GM21528 (cell line): ENCODE measurements around the gene CMYA5.
"Not testable (repeated sequence)": the region's sequence is repeated elsewhere in the genome, so short reads cannot be mapped to it uniquely, and the experiment has no call there.

Experiments used
- ATAC-seq: cut with Tn5 transposase; IDR thresholded peaks from one replicate; pipeline ENCODE4 v1.9.1; 2021; ENCODE audit warnings: mild to moderate bottlenecking, moderate library complexity; ENCODE audit not compliant: unreplicated experiment, low FRiP score

The CMYA5 gene

DNA sequence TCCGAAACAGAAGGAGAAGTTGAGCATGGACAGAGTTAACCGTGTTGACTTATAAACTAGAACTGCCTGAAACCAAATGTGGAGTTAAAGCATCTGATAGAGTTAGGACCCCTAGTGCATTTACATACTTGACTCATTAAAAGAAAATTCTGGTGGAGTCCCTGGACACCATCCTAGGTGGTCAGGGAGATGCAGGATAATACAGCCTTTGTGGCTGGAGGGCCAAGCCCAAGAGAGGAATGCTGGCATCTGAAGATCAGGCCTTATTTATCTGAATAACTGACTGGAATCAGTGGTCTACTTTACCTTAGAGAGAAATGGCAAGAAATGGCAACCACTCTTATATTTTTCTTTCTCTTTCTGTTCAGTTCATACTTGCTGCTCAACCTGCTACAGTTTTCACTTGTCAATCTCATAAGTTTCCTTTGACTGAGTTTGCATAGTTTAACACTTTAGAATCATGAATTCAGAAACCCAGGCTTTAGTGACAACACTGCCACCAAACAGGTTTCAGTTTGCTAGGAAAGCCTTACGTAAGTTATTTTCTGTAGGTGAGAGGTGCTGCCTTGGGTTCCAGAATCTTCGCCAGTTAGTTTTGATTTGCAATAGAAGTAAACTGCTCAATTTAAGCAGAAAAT is 10.2 kb downstream of the CMYA5 start:
- peak; percentile 72 for ATAC-seq

- no peak for ATAC-seq
Measured at GRCh38 chr5:79702606-79703380, 13.2 kb downstream of the CMYA5 start.

DNA sequence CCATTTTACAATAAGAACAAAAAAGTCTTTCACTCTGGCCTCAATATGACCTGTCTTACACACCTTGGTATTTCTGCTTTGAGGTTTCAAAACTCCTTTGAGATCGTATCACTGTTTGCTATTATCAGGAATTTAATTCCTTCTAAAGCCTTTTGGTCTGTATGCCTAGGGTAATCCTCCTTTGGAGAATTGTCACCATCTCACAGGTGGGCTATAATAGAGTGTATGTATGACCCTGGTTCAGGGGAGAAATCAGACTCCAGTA is 13.7 kb downstream of the CMYA5 start:
- ATAC-seq = no peak

GRCh38 chr5:79704553-79704952 is 14.9 kb downstream of the CMYA5 start:
- ATAC-seq = no peak

- ATAC-seq = no peak
Measured at GRCh38 chr5:79705632-79706031, 16.0 kb downstream of the CMYA5 start.

GRCh38 chr5:79706317-79706716 is 16.7 kb downstream of the CMYA5 start:
- ATAC-seq = not testable (repeated sequence)

DNA sequence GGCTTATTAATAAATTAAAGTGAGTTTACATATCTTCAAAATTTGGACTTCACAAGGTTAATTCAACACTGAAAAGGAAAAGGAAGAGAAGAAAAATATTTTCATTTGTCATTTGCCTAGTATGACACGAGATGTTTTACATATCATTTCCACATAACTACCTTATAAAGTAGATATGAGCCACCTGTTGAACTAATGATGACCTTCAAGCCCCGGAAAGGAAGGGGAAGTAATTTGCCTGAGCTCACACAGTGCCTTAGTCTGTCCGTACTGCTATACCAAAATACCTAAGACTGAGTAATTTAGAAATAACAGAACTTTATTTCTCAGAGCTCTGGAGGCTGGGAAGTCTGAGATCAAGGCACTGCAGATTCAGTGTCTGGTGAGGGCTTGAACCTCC is 17.9 kb downstream of the CMYA5 start:
- no peak for ATAC-seq

DNA sequence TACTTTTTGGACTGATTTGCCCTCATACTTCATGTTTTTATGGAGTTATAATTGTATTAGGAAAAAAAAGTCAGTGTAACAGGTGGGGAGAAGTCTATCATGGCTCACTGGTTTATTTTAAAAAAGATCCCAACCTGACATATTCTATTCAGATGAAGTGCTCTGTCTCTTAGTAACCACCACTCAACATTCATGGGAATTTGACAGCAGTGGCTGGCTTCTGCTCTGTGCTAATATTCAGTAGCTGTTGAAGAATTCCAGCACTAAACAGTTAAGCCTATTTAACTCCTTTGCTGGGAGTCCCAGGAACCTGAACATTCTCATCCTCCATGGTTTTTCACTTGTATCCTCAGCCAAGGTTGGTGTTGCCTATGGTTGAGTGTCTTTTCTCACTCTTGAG is 23.1 kb downstream of the CMYA5 start:
- ATAC-seq = no peak

DNA sequence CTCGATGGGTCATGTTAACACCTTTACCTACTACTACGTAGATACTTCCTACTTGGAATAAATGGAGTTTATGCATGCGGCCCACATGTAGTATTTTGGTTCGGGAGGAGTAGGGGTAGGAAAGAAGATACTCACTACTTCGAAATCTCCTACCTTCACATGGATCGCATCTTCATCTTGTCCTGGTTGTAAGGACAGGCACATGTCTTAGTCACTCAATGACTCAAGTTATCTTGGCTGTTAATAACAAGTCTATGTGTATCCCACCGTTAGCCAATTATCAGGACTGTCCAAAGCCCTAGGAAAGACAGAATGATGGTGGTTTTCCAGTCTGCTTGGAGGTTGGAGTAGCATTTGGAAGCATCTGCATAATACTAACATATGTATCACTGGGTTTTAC is 24.1 kb downstream of the CMYA5 start:
- ATAC-seq = no peak

- no peak for ATAC-seq
Measured at GRCh38 chr5:79716839-79717238, 27.2 kb downstream of the CMYA5 start.

DNA sequence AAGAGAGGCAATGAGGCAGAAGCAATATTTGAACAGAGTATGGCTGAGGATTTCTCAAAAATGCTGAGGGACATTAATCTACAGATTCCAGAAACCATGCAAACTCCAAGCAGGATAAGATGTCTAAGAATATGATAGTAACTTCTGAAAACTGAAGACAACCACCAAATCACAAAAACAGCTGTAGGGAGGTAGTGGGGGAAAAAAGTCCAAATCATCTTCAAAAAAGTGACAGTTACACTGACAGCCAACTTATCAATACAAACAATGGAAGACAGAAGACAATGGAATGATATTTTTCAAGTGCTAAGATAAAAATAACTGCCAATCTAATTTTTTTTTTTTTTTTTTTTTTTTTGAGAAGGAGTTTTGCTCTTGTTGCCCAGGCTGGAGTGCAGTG is 30.5 kb downstream of the CMYA5 start:
- ATAC-seq = no peak

DNA sequence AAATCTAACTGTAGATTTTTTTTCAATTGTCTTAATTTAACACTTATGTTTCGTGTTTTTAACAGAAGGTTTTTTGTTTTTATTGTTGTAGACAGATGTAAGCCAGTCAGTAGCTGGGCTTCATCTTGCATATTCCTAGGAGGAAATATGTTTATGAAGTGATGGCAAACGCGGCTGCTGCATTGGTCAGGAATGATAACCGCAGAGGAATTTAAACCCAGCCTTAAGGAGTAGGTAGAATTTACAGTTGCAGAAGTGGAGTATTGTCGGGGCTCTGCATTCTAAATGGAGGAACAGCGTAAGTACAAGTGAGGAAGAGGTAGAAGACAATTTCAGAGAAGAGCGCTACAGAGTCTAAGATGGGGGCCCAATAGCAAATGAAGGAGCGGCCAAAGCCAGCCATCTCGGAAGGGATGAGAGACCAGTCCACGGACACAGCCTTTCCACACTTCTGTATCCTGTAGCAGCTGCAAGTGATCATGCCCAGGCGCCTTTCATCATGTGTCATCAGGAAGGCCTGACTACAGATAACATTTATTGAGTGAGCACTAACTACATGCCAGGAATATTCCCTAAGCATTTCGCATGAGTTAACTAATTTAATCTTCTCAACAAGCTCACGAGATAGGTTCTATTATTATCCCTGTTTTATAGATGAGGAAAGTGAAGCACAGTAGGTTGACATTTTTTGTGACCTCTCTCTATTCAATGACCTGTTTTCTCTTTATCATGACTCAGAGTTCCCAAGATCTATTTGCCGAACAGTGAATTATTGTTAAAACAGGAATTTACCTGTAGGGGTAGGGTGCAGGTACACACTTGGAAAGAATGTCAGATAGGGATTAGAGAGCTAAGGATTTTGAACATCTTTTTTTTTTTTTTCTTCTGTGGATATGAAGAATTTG is 38.1 kb downstream of the CMYA5 start:
- no peak for ATAC-seq

DNA sequence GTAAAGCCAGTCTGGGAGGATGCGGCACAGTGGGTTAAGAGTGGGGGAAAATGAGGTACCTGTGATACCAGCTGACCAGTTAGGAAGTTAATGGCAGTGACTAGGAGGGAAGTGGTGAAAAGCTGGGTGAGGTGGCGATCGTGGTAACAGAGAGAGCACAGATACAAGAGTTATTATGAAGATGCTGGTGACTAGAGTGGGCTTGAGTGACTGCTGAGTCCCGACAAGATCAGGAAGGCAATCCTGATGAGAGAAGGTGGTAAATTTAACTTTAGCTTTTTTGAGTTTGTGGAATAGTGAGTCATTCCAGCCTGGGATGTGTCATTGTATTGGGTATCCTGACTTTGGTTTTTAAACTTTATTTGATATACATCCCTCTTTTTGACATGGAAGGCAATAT is 38.8 kb downstream of the CMYA5 start:
- ATAC-seq = no peak

GRCh38 chr5:79729679-79730078 is 40.0 kb downstream of the CMYA5 start:
- ATAC-seq = no peak

DNA sequence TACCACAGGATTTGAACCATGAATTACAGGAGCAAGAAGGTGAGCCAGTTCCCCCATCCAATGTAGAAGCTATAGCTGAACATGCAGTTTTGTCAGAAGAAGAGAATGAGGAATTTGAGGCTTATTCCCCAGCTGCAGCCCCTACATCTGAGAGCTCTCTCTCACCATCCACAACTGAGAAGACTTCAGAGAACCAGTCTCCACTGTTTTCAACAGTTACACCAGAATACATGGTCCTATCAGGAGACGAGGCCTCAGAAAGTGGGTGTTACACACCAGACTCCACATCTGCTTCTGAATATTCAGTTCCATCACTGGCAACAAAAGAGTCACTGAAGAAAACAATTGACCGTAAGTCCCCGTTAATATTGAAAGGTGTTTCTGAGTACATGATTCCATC is 40.9 kb downstream of the CMYA5 start:
- no peak for ATAC-seq

- no peak for ATAC-seq
Measured at GRCh38 chr5:79731775-79732174, 42.1 kb downstream of the CMYA5 start.

GRCh38 chr5:79736528-79737514 is 47.2 kb downstream of the CMYA5 start:
- no peak for ATAC-seq

DNA sequence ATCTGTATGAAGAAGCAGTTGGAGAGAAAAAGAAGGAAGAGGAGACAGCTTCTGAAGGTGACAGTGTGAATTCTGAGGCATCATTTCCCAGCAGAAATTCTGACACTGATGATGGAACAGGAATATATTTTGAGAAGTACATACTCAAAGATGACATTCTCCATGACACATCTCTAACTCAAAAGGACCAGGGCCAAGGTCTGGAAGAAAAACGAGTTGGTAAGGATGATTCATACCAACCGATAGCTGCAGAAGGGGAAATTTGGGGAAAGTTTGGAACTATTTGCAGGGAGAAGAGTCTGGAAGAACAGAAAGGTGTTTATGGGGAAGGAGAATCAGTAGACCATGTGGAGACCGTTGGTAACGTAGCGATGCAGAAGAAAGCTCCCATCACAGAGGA is 48.7 kb downstream of the CMYA5 start:
- no peak for ATAC-seq

DNA sequence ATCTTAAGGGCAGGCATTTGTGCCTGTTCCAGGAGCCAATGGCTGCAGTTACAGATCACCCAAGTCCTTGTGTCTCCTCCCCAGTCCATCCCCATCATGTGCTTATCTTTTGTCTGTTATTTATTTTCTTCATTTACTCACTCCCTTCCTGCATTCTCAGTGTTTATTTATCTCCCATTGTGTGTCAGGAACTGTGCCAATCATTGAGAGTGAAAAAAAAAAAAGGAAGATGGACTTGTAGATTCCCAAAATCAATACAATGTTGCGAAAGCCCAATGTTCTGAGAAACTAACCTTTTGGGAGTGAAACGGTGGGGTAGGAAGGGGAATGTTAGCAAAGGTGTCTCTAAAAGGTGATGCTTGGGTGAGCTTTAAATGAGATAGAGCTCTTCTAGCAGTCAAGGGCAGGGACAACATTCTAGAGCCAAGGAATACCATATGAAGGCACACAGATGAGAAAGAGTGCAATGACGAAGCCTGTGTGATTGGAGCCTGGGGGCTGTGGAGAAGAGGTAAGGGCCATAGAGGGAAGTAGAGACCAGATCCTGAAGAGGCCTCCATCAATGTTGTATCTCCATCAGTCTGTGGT is 53.0 kb downstream of the CMYA5 start:
- no peak for ATAC-seq
